GM20000 (cell line): Measurements from ENCODE around the gene STOML1.

Experiments used
- DNase-seq: peaks from one replicate; pipeline ENCODE4 v3.0.0; 2012; ENCODE audit warnings: low spot score
- CTCF ChIP-seq: IDR thresholded peaks from 2 replicates; pipeline ENCODE4 v1.5.1; 2012; ENCODE audit warnings: mild to moderate bottlenecking, control low read depth; ENCODE audit errors: extremely low read depth, missing control alignments

STOML1 gene

GRCh38 chr15:73946795-73947370, 45.2 kb downstream of the STOML1 start:
- no peak for DNase-seq
- TF ChIP-seq CTCF = no peak

DNA sequence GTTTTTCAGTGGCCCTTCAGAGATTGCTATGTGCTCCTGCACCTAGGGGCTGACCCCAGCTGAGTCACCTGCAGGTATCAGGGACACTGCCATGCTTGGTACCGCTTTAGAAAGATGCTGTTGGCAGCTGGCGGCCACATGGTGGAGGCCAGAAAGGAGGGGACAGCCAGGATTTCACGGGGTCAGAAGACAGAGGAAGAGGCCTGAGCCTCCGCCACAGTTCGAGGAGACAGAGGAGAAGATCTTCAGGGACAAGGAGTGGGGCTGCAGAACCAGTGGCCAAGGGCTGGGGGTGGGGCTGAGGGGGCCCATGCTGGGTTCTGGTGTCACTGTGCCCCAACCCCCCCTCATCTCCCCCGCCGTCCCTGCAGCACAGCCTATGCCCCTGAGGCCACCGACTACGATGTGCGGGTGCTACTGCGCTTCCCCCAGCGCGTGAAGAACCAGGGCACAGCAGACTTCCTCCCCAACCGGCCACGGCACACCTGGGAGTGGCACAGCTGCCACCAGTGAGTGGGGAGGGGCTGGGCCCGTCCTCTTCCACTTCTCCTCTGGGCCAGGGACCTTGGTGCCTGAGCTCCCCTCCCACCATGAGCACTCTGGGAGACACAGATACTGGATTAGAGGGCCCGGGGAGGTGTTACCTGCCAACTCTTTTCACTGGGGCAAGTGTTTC, 45.9 kb downstream of the STOML1 start:
- TF ChIP-seq CTCF = no peak
- no peak for DNase-seq

DNA sequence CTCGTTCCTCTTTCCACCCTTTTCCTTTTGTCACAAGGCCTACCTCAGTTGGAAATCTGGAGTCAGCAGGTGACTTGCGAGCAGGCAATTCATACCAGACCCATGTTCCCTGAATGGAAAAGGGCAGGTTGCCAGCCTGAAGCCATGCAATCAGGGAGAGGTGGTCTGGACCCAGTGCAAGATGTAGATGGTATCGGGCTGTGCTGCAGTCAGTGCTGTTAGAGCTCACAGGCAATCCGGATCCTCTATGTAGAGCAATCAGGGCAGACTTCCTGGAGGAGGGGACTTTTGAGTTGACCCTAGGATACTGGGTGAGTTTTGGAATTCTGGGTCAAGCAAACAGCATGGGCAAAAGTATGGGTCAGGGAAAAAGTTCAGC, 47.0 kb downstream of the STOML1 start:
- DNase-seq = no peak

DNA sequence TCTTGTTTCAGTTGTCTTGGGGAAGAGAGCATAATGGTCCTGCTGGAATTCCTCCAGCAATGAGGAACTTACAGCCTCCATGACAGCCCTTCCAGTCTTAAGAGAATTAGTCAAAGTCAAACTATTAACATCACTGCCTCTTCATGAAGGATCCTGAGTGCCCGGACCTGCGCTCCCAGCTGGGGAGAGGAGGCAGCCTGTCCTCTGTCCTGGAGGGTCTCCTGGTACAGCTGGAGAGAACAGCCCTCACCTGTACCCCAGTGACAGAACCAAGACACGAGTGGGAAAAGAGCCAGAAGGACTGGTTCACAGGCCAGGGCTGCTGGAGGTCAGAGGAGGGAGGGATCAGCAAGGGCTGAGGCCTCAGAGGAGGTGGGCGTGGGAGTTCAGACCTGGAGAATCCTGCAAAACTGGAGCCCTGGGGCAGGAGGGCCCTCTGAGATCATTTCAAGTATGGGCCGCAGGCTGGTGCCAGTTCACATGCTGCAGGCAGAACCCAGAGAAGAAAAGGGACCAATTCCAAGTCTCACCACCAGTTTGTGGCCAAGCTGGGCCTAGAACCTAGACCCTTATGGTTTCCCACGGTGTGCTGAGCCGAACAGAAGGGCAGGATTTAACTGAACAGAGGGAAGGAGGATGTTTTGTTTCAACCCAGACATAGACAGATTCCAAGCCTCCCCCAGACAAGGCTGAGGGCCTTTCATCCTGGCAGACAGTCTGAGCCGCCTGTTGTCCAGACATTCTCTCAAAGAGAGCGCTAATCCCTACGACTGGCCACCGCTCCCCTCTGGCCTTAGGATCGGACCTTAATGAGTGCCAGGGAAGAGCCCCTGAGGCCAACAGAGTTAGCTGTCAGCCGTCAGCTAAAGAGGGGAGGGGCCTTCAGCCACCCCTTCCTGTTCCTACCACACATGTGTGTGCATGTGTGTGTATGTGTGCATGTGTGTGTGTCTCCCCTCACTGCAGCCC, 47.6 kb downstream of the STOML1 start:
- TF ChIP-seq CTCF = no peak

More for the DNA sequence above, 47.0 kb downstream of the STOML1 start:
- TF ChIP-seq CTCF = no peak

DNA sequence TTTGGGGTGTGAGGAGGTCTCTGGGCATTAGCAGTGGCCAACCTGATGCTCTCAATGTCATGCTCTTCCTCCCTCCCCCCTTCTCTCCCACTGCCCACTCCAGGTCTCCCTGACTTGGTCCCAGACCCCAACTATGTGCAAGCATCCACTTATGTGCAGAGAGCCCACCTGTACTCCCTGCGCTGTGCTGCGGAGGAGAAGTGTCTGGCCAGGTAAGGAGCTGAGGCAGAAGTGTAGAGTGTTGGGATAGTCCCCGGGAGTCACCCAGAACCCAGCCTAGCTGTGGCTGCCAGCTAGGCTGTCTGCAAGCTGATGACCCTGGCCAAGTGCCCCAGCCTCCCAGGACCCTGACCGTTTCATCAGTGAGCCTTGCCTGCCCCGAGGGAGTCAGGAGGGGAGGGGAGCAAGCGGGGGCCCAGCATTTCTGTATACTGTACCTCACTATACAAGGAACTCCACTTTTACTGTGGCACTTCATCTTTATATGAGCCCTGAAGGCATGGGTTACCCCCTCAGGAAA, 49.3 kb downstream of the STOML1 start:
- DNase-seq = no peak
- TF ChIP-seq CTCF = no peak

More for the DNA sequence above, 47.6 kb downstream of the STOML1 start:
- DNase-seq = no peak

DNA sequence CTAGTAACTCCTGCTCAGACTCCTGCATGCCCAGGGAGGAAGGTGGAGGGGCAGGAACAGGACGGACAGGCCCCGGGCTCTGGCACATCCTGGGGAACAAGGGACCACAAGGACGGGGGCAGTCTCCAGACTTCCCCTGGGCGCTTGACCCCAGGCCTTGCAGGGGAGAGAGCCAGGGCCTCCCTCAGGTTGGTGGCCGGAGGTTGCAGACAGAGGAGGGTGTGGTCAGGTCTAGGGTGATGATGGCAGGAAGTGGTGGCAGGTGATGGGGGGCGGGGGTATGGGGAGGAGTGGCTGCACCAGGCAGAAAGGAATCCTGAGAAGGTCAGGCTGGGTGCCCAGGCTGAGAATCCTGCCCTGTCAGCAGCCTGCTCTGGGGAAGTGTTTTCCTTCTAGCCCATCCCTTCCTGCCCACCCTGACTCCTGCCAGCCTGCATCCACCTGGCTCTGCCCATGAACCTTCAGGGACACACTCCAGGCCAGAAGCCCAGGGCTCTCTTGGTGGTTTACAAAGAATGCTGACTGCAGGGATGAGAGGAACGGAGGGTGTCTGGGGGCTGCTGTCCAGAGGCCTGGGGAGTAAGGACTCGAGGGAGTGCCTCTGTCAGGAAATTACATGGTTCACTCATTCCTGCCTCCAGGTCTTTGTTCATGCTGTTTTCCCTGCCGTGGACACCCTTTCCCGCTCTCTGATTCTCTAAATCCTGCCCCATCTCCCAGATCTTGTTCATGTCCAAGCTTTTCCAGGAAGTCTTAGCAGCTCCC, 50.0 kb downstream of the STOML1 start:
- DNase-seq = no peak
- no peak for TF ChIP-seq CTCF
